GM23248 (cell line): Measurements from ENCODE around the gene PSMD12. TPM values are rescaled to one million over a fixed set of nuclear protein-coding genes. Genes with fewer than 3 reads are reported as not detected.

Experiments used
- DNase-seq: peaks from one replicate; pipeline ENCODE4 v3.0.0-alpha.2; 2015
- H2AFZ ChIP-seq: fragments of 200-600 bp; sonication (generic); 2 replicates; pipeline ENCODE4 v1.6.1; 2016; ENCODE audit warnings: antibody characterized with exemption
- H3F3A ChIP-seq: fragments of 200-600 bp; sonication (generic); 2 replicates; pipeline ENCODE4 v1.6.1; 2016; ENCODE audit warnings: mild to moderate bottlenecking, antibody characterized with exemption, mixed run types; ENCODE audit not compliant: insufficient read depth
- H3K27ac ChIP-seq: fragments of 200-600 bp; sonication (generic); 2 replicates; pipeline ENCODE4 v1.5.1; 2016; ENCODE audit warnings: mild to moderate bottlenecking
- H3K27me3 ChIP-seq: fragments of 200-600 bp; sonication (generic); replicated peaks from 2 replicates; pipeline ENCODE4 v1.6.1; 2016; ENCODE audit warnings: mild to moderate bottlenecking; ENCODE audit not compliant: insufficient read depth
- H3K36me3 ChIP-seq: fragments of 200-600 bp; sonication (generic); 2 replicates; pipeline ENCODE4 v1.6.1; 2016; ENCODE audit warnings: low read depth, mild to moderate bottlenecking
- H3K4me1 ChIP-seq: fragments of 200-600 bp; sonication (generic); 2 replicates; pipeline ENCODE4 v1.6.1; 2016; ENCODE audit warnings: mild to moderate bottlenecking; ENCODE audit not compliant: insufficient read depth
- H3K4me2 ChIP-seq: fragments of 200-600 bp; sonication (generic); one replicate; pipeline ENCODE4 v1.6.1; 2016; ENCODE audit warnings: mild to moderate bottlenecking; ENCODE audit not compliant: unreplicated experiment
- H3K4me3 ChIP-seq: fragments of 200-600 bp; sonication (generic); 2 replicates; pipeline ENCODE4 v1.5.1; 2016; ENCODE audit warnings: mild to moderate bottlenecking
- H3K79me2 ChIP-seq: fragments of 200-600 bp; sonication (generic); 2 replicates; pipeline ENCODE4 v1.6.1; 2016; ENCODE audit warnings: mild to moderate bottlenecking; ENCODE audit not compliant: insufficient read depth
- H3K9ac ChIP-seq: fragments of 200-600 bp; sonication (generic); 2 replicates; pipeline ENCODE4 v1.6.1; 2016; ENCODE audit warnings: mild to moderate bottlenecking
- H3K9me2 ChIP-seq: fragments of 200-600 bp; sonication (generic); 2 replicates; pipeline ENCODE4 v1.6.1; 2016; ENCODE audit warnings: mixed run types, mild to moderate bottlenecking, moderate library complexity; ENCODE audit not compliant: insufficient read depth
- H3K9me3 ChIP-seq: fragments of 200-600 bp; sonication (generic); one replicate; pipeline ENCODE4 v1.6.1; 2017; ENCODE audit warnings: low read depth
- H4K20me1 ChIP-seq: fragments of 200-600 bp; sonication (generic); 2 replicates; pipeline ENCODE4 v1.6.0; 2016; ENCODE audit not compliant: insufficient read depth
- EZH2 ChIP-seq: fragments of 200-600 bp; sonication (generic); IDR thresholded peaks from 2 replicates; pipeline ENCODE4 v1.6.1; 2018; ENCODE audit warnings: antibody characterized with exemption, mild to moderate bottlenecking; ENCODE audit not compliant: insufficient read depth, poor library complexity, severe bottlenecking
- EZH2phosphoT487 ChIP-seq: fragments of 200-600 bp; sonication (generic); IDR thresholded peaks from 2 replicates; pipeline ENCODE4 v1.6.1; 2018; ENCODE audit warnings: antibody characterized with exemption, moderate library complexity, mild to moderate bottlenecking, low read depth; ENCODE audit not compliant: insufficient read depth
- whole genome bisulfite sequencing, 2 experiments: methylation state at CpG; one replicate each; pipeline ENCODE4 v1.1.6; 2015 to 2017; ENCODE audit warnings: low lambda C conversion rate in 2 of 2, low coverage in 1 of 2; ENCODE audit errors: missing lambda C conversion rate in 2 of 2; 5-methylcytosine and 5-hydroxymethylcytosine counted together
- in situ Hi-C: fragments of 300-500 bp; cut with MboI; formaldehyde crosslinking; loops from 2 replicates; pipeline ENCODE4 v1.15.0; 2020
- polyA plus RNA-seq: library from polyadenylated mRNA; unstranded; fragments of >200 nt; fragmentation: Nextera tagmentation; extraction: Ambion mirVana; gene quantifications from 2 replicates; pipeline ENCODE4 v1.2.1, GENCODE V29; 2016
- total RNA-seq: library from RNA; depleted of rRNA; stranded (reverse); fragments of >200 nt; shearing (Covaris generic); gene quantifications from 2 replicates; pipeline ENCODE4 v1.2.3, GENCODE V29; 2014

Gene PSMD12
- total and polyA plus RNA-seq, 2 experiments from 2014 or later, result 31.9 to 85.3 TPM

DNA sequence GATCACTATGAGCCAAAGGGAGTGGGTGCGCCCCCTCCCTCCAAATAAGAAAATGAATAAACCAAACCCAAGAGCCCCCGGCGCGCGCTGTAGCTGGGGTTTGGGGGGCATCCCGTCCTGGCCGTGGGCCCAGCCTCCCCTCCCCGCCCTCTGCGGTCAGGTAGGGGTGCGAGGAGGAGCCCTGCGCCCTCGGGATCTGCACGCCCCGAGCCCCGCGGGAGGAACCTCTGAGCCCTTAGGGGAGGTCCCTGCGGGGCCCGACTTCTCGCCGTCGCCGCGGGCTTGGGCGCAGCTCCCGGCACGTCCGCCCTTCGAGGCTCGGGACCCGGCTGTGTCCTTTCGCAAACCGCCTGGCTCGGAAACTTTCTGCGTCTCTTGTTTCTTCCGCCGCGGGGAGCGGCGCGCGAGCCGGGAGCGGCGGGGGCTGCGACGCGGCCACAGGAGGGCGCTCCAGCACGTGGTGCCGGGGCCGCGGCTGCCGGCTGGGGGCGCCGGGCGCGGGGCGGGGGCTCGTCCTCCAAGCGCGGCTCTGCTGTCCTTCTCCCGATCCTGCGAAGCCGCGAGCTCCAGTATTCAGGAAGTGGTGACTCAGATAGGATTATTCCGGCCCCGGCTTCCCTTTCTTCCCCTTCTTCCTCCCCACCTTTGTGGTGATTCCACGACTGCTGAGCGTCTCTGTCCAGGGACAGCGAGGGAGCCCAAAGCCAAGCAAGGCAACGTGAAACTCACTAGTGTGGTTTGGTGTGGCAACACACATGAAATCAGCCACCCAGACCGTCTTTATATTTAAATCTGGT is 12.3 kb upstream of the PSMD12 start:
- Histone ChIP-seq H3K36me3 (no peaks in the 10 kb centered on the region), H3K4me2 (peak overlapping the region; percentile 91), H3K9me2 (no peaks in the 10 kb centered on the region), H3K4me3 (peak overlapping the region; percentile 83), H4K20me1 (no peaks in the 10 kb centered on the region), H3K4me1 (peaks cover 4% of the 10 kb centered on the region), H3K79me2 (peaks cover 48% of the 10 kb centered on the region), H3K27me3 (no peaks in the 10 kb centered on the region), H3F3A (peaks cover 20% of the 10 kb centered on the region), H3K27ac (peak overlapping the region; percentile 91), H2AFZ (peak overlapping the region; percentile 71), H3K9ac (peak overlapping the region; percentile 89), H3K9me3 (no peaks in the 10 kb centered on the region)
- in situ Hi-C loops, result loop anchor here (10.0 kb wide), 2 partner anchors 246 to 306 kb away; no protein-coding TSS in a partner anchor
- 1% methylated on average over 63 to 66 of the region's 72 CpGs for WGBS, 2 experiments
- TF ChIP-seq EZH2 (no peak), EZH2phosphoT487 (no peak)
- DNase-seq, result peak; percentile 87

GRCh38 chr17:67377488-67378453 is 11.4 kb upstream of the PSMD12 start:
- in situ Hi-C loops, result loop anchor here (10.0 kb wide), 2 partner anchors 247 to 307 kb away; no protein-coding TSS in a partner anchor

GRCh38 chr17:67376737-67377487 is 10.5 kb upstream of the PSMD12 start, which contains the start of gene PITPNC1:
Gene PITPNC1 (plus strand): TSS chr17:67377281.
- TF ChIP-seq EZH2phosphoT487, result no peak
- TF ChIP-seq EZH2, result no peak
- no peaks in the 10 kb centered on the region for H4K20me1 ChIP-seq
- peaks cover 20% of the 10 kb centered on the region for H3F3A ChIP-seq
- no peaks in the 10 kb centered on the region for H3K9me3 ChIP-seq
- in situ Hi-C loops, result loop anchor here (10.0 kb wide), 2 partner anchors 248 to 308 kb away; no protein-coding TSS in a partner anchor
- 0 to 2% methylated on average over 29 to 41 of the region's 56 CpGs for WGBS, 2 experiments
- DNase-seq, result peak; percentile 97
- H3K79me2 ChIP-seq, result peaks cover 31% of the 10 kb centered on the region
- peaks cover 4% of the 10 kb centered on the region for H3K4me1 ChIP-seq
- H3K4me2 ChIP-seq, result peak within 1 kb of the TSS; percentile 91
- H3K27ac ChIP-seq, result peak within 1 kb of the TSS; percentile 91
- no peaks in the 10 kb centered on the region for H3K36me3 ChIP-seq
- no peaks in the 10 kb centered on the region for H3K9me2 ChIP-seq
- H2AFZ ChIP-seq, result peak within 1 kb of the TSS; percentile 71
- H3K4me3 ChIP-seq, result peak within 1 kb of the TSS; percentile 83
- H3K27me3 ChIP-seq, result no peaks in the 10 kb centered on the region
- H3K9ac ChIP-seq, result peak within 1 kb of the TSS; percentile 89

More at GRCh38 chr17:67377488-67378453, 11.4 kb upstream of the PSMD12 start:
- H3K79me2 ChIP-seq, result peaks cover 39% of the 10 kb centered on the region
- no peaks in the 10 kb centered on the region for H3K9me2 ChIP-seq
- no peaks in the 10 kb centered on the region for H4K20me1 ChIP-seq
- peak overlapping the region; percentile 89 for H3K9ac ChIP-seq
- peak overlapping the region; percentile 91 for H3K4me2 ChIP-seq
- H3K27me3 ChIP-seq, result no peaks in the 10 kb centered on the region
- DNase-seq, result peak; percentile 74
- H3K9me3 ChIP-seq, result no peaks in the 10 kb centered on the region
- peaks cover 20% of the 10 kb centered on the region for H3F3A ChIP-seq
- H3K4me3 ChIP-seq, result peak overlapping the region; percentile 83
- peak overlapping the region; percentile 91 for H3K27ac ChIP-seq
- H3K4me1 ChIP-seq, result peaks cover 4% of the 10 kb centered on the region
- WGBS, 2 experiments, result 0 to 1% methylated on average over 63 to 74 of the region's 100 CpGs
- TF ChIP-seq EZH2phosphoT487 (no peak), EZH2 (no peak)
- no peaks in the 10 kb centered on the region for H3K36me3 ChIP-seq
- peak overlapping the region; percentile 71 for H2AFZ ChIP-seq
